Left lung (tissue), 14 donors: ENCODE measurements around the gene MRPL47. TPM values are rescaled to one million over a fixed set of nuclear protein-coding genes. Genes with fewer than 3 reads are reported as not detected.

Experiments used
- ATAC-seq: fragments of 200-7000 bp; cut with Tn5 transposase; one replicate; pipeline ENCODE4 v1.9.1; 2020; ENCODE audit warnings: moderate library complexity
- DNase-seq, 4 donors: peaks; one replicate each; pipeline ENCODE4 v3.0.0-alpha.2; 2013 to 2020
- H3K27ac ChIP-seq, 2 donors: fragments of 200-600 bp; sonication (generic) in 1 of 2; one replicate each; pipeline versions ENCODE4 v1.5.0 to v1.8.0; 2020 to 2021
- H3K27me3 ChIP-seq, 2 donors: fragments of 200-600 bp; sonication (generic) in 1 of 2; one replicate each; pipeline versions ENCODE4 v1.5.0 to v1.8.0; 2020 to 2021
- H3K36me3 ChIP-seq, 2 donors: fragments of 200-600 bp; sonication (generic) in 1 of 2; one replicate each; pipeline versions ENCODE4 v1.5.0 to v1.8.0; 2020 to 2021
- H3K4me1 ChIP-seq, 2 donors: fragments of 200-600 bp; one replicate each; pipeline ENCODE4 v1.8.0; 2021
- H3K4me3 ChIP-seq, 2 donors: fragments of 200-600 bp; sonication (generic) in 1 of 2; one replicate each; pipeline versions ENCODE4 v1.5.0 to v1.8.0; 2020 to 2021; ENCODE audit warnings: mild to moderate bottlenecking in 1 of 2
- H3K9me3 ChIP-seq, 2 donors: fragments of 200-600 bp; sonication (generic) in 1 of 2; one replicate each; pipeline versions ENCODE4 v1.5.0 to v1.8.0; 2020 to 2021
- CTCF ChIP-seq, 2 donors: fragments of 200-600 bp; sonication (generic) in 1 of 2; IDR thresholded peaks; one replicate each; pipeline versions ENCODE4 v1.5.0 to v1.8.0; 2021; ENCODE audit warnings: antibody characterized with exemption in 2 of 2
- intact Hi-C, 2 donors: fragments of 100-400 bp; cut with DNase I; formaldehyde crosslinking; loops; one replicate each; pipeline versions ENCODE4 v1.11.2 to v1.14.2; 2022
- long read RNA-seq, 12 donors: library from polyadenylated mRNA in 2 of 12; unstranded in 2 of 12; transcript quantifications; one replicate each; pipeline ENCODE4 v2.0.0 and lab custom pipeline, GENCODE V29; 2019 to 2026
- polyA plus RNA-seq, 6 donors: library from polyadenylated mRNA; unstranded; fragments of 120-200 nt; gene quantifications; one replicate each; pipeline ENCODE4 v1.2.1, GENCODE V29; 2013; ENCODE audit not compliant: insufficient read length in 6 of 6
- total RNA-seq, 2 donors: library from RNA; stranded (reverse); fragmentation: NEBNext Ultra II Directional; extraction: Animal tissue kit (Norgen Biotek cat#: 25700); gene quantifications; one replicate each; pipeline ENCODE4 v1.2.1, GENCODE V29; 2021
- donor health status: DM: no; HTN: yes; CAD: no.
- donor health status: DM: no; HTN: no; CAD: no.

MRPL47 gene
- total RNA-seq (10 to 100 TPM; 27.7 to 33.4 TPM), polyA plus RNA-seq (10 to 100 TPM; 42.9 to 49.4 (median 46.9) TPM)
- long read RNA-seq, donor 1, transcript MRPL47-202 (6 exons, 673 nt) = minor isoform, 5 of 53 reads
- long read RNA-seq, donor 1, transcript MRPL47-203 (7 exons, 1,370 nt) = major isoform, 48 of 53 reads
- long read RNA-seq, donor 1, partial matches to known transcripts = 0 of 53 reads
- long read RNA-seq, donor 1, other reads (novel, unspliced or antisense) = 0 of 53 reads
- long read RNA-seq, donor 2, transcript MRPL47-203 (7 exons, 1,370 nt) = major isoform, 37 of 529 reads
- long read RNA-seq, donor 2, partial matches to known transcripts = 455 of 529 reads
- long read RNA-seq, donor 2, other reads (novel, unspliced or antisense) = 35 of 529 reads
- long read RNA-seq, donor 3, transcript MRPL47-203 (7 exons, 1,370 nt) = major isoform, 26 of 30 reads
- long read RNA-seq, donor 3, partial matches to known transcripts = 0 of 30 reads
- long read RNA-seq, donor 3, other reads (novel, unspliced or antisense) = 0 of 30 reads
- long read RNA-seq, donor 4, transcript MRPL47-203 (7 exons, 1,370 nt) = major isoform, 27 of 40 reads
- long read RNA-seq, donor 4, partial matches to known transcripts = 6 of 40 reads
- long read RNA-seq, donor 4, other reads (novel, unspliced or antisense) = 3 of 40 reads
- long read RNA-seq, donor 5, transcript MRPL47-202 (6 exons, 673 nt) = minor isoform, 8 of 37 reads
- long read RNA-seq, donor 5, transcript MRPL47-203 (7 exons, 1,370 nt) = major isoform, 28 of 37 reads
- long read RNA-seq, donor 5, partial matches to known transcripts = 0 of 37 reads
- long read RNA-seq, donor 5, other reads (novel, unspliced or antisense) = 0 of 37 reads
- long read RNA-seq, donor 6, transcript MRPL47-202 (6 exons, 673 nt) = minor isoform, 5 of 34 reads
- long read RNA-seq, donor 6, transcript MRPL47-203 (7 exons, 1,370 nt) = major isoform, 29 of 34 reads
- long read RNA-seq, donor 6, partial matches to known transcripts = 0 of 34 reads
- long read RNA-seq, donor 6, other reads (novel, unspliced or antisense) = 0 of 34 reads
- long read RNA-seq, donor 7, transcript MRPL47-203 (7 exons, 1,370 nt) = major isoform, 13 of 14 reads
- long read RNA-seq, donor 7, partial matches to known transcripts = 0 of 14 reads
- long read RNA-seq, donor 7, other reads (novel, unspliced or antisense) = 0 of 14 reads
- long read RNA-seq, donor 8, transcript MRPL47-203 (7 exons, 1,370 nt) = major isoform, 16 of 17 reads
- long read RNA-seq, donor 8, partial matches to known transcripts = 0 of 17 reads
- long read RNA-seq, donor 8, other reads (novel, unspliced or antisense) = 0 of 17 reads
- long read RNA-seq, donor 9 = 0 reads
- long read RNA-seq, donor 10, transcript MRPL47-203 (7 exons, 1,370 nt) = major isoform, 41 of 49 reads
- long read RNA-seq, donor 10, partial matches to known transcripts = 2 of 49 reads
- long read RNA-seq, donor 10, other reads (novel, unspliced or antisense) = 5 of 49 reads
- long read RNA-seq, donor 11, transcript MRPL47-202 (6 exons, 673 nt) = minor isoform, 7 of 332 reads
- long read RNA-seq, donor 11, transcript MRPL47-203 (7 exons, 1,370 nt) = major isoform, 23 of 332 reads
- long read RNA-seq, donor 11, partial matches to known transcripts = 258 of 332 reads
- long read RNA-seq, donor 11, other reads (novel, unspliced or antisense) = 44 of 332 reads
- long read RNA-seq, donor 12, transcript MRPL47-203 (7 exons, 1,370 nt) = major isoform, 25 of 372 reads
- long read RNA-seq, donor 12, partial matches to known transcripts = 319 of 372 reads
- long read RNA-seq, donor 12, other reads (novel, unspliced or antisense) = 27 of 372 reads

DNA sequence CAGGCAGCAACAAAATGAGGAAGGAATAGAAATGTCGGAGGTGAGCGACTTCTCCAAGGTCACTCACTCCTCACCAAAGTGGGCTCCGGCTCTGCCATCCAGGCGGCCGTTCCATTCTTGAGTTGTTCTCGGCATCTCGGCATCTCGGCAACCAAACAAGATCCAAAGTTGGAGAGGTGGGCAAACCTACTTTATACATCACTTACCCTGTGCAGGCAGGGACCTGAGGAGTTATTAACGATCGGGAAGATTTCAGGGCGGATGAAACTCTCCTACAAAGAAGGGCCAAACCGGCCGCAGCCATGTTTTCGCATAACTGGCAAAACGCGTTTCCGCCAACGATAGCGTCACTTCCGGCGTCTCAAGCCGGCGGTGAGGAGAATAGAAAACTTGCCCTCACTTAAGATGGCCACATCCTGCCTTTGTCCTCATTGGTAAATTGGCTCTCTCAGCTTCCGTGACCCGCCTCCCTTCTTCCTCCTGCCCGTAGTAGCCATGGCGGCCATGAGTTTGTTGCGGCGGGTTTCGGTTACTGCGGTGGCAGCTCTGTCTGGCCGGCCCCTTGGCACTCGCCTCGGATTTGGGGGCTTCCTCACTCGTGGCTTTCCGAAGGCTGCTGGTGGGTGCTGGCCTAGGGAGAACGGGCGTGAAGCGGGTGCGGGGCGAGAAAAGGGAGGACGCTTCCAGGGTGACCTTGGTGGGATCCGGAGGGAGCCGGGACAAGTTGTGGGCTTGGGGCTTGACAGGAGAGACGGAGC is at the start of gene MRPL47, which contains the start of gene NDUFB5:
TSS of gene MRPL47 (minus strand) at position 318 of the 758 bp plus-strand sequence. CDS start at position 304, 14 bp downstream.
TSS of gene NDUFB5 (plus strand) at position 474 of the 758 bp plus-strand sequence. CDS start at position 496, 22 bp downstream.
- peak; percentile 94 to 98 (median 97) for DNase-seq
- TF ChIP-seq CTCF (IDR thresholded peaks at IDR 0.05) = peak in 1 of 2 donors; percentile 8
- ATAC-seq = peak; percentile 100
- H3K27ac ChIP-seq = peak within 1 kb of the TSS; percentile 87 to 95
- intact Hi-C loops = no loop called here
- H3K4me1 ChIP-seq = peaks cover 12 to 42% of the 10 kb centered on the region in 2 donors
- H3K4me3 ChIP-seq = peak within 1 kb of the TSS; percentile 78 to 83
- no peaks in the 10 kb centered on the region for H3K27me3 ChIP-seq
- H3K9me3 ChIP-seq = no peaks in the 10 kb centered on the region
- peaks cover 0 to 28% of the 10 kb centered on the region in 2 donors for H3K36me3 ChIP-seq

GRCh38 chr3:179653096-179653797 is 48.8 kb upstream of the MRPL47 start:
- Histone ChIP-seq H3K36me3 (no peaks in the 10 kb centered on the region), H3K4me1 (peaks cover 0 to 17% of the 10 kb centered on the region in 2 donors), H3K27ac (peak overlapping the region; percentile 86 to 92), H3K9me3 (no peaks in the 10 kb centered on the region), H3K4me3 (peak overlapping the region; percentile 66 to 73), H3K27me3 (peaks cover 0 to 25% of the 10 kb centered on the region in 2 donors)
- no peak for TF ChIP-seq CTCF (IDR thresholded peaks at IDR 0.05)
- DNase-seq (peak; percentile 78 to 89 (median 82)), ATAC-seq (peak; percentile 85)
- intact Hi-C loops = no loop called here

GRCh38 chr3:179652447-179653095 is 48.1 kb upstream of the MRPL47 start, which contains the start of gene USP13:
TSS of gene USP13 (plus strand) at chr3:179653040. CDS start at chr3:179653226, 186 bp downstream.
- TF ChIP-seq CTCF (IDR thresholded peaks at IDR 0.05) = peak in 1 of 2 donors; percentile 10
- H3K4me1 ChIP-seq = peaks cover 0 to 17% of the 10 kb centered on the region in 2 donors
- H3K27ac ChIP-seq = peak within 1 kb of the TSS; percentile 86 to 92
- H3K36me3 ChIP-seq = no peaks in the 10 kb centered on the region
- peak within 1 kb of the TSS; percentile 66 to 73 for H3K4me3 ChIP-seq
- peak; percentile 61 for ATAC-seq
- peaks cover 0 to 25% of the 10 kb centered on the region in 2 donors for H3K27me3 ChIP-seq
- intact Hi-C loops = no loop called here
- DNase-seq = peak; percentile 66 to 86 (median 80)
- no peaks in the 10 kb centered on the region for H3K9me3 ChIP-seq
